ENCODE results near the gene RBM33.
A peak's percentile ranks its signal among the peaks of the same experiment; 100 is the strongest.

The RBM33 gene

GRCh38 chr7:155780884-155781283, 136.4 kb downstream of the RBM33 start:
- no peak for DNase-seq

- DNase-seq: no peak
Measured at GRCh38 chr7:155781433-155781832, 137.0 kb downstream of the RBM33 start.

GRCh38 chr7:155782466-155782865, 138.0 kb downstream of the RBM33 start:
- DNase-seq: no peak

- DNase-seq: no peak
Measured at GRCh38 chr7:155785536-155785935, 141.1 kb downstream of the RBM33 start.

- no peak for DNase-seq
Measured at GRCh38 chr7:155786491-155786890, 142.0 kb downstream of the RBM33 start.

- DNase-seq: peak; percentile 31
Measured at GRCh38 chr7:155787171-155787851, 142.8 kb downstream of the RBM33 start.

GRCh38 chr7:155788616-155789000, 144.1 kb downstream of the RBM33 start:
- DNase-seq: peak; percentile 27

GRCh38 chr7:155789001-155789725, 144.7 kb downstream of the RBM33 start:
- peak; percentile 22 for DNase-seq

- no peak for DNase-seq
Measured at GRCh38 chr7:155790666-155791065, 146.2 kb downstream of the RBM33 start.

- DNase-seq: peak; percentile 8
Measured at GRCh38 chr7:155791214-155791737, 146.8 kb downstream of the RBM33 start.

GRCh38 chr7:155791836-155792235, 147.4 kb downstream of the RBM33 start:
- peak; percentile 3 for DNase-seq

GRCh38 chr7:155792315-155792960, 148.0 kb downstream of the RBM33 start:
- peak; percentile 2 for DNase-seq

GRCh38 chr7:155792999-155793560, 148.6 kb downstream of the RBM33 start:
- DNase-seq: no peak

- no peak for DNase-seq
Measured at GRCh38 chr7:155793720-155794119, 149.3 kb downstream of the RBM33 start.

- DNase-seq: no peak
Measured at GRCh38 chr7:155794196-155794595, 149.7 kb downstream of the RBM33 start.

- no peak for DNase-seq
Measured at GRCh38 chr7:155795401-155795800, 150.9 kb downstream of the RBM33 start.

GRCh38 chr7:155795951-155796350, 151.5 kb downstream of the RBM33 start:
- DNase-seq: no peak

GRCh38 chr7:155796381-155797261, 152.2 kb downstream of the RBM33 start:
- peak; percentile 61 for DNase-seq

- no peak for DNase-seq
Measured at GRCh38 chr7:155797262-155798250, 153.1 kb downstream of the RBM33 start.

- DNase-seq: no peak
Measured at GRCh38 chr7:155798673-155799439, 154.4 kb downstream of the RBM33 start.

All from left hindlimb (tissue), 1 donor.